Hindlimb muscle (tissue), 1 donor: Measurements from ENCODE around the gene CDK16. TPM values are rescaled to one million over a fixed set of nuclear protein-coding genes. Genes with fewer than 3 reads are reported as not detected.

Experiments
- DNase-seq: peaks from one replicate; pipeline ENCODE4 v3.0.0-alpha.2; 2013
- polyA plus RNA-seq: library from polyadenylated mRNA; unstranded; fragments of 120-200 nt; gene quantifications from one replicate; pipeline ENCODE4 v1.2.1, GENCODE V29; 2013; ENCODE audit not compliant: insufficient read length

CDK16 gene
- polyA plus RNA-seq, 1 donor, result 122 TPM

DNA sequence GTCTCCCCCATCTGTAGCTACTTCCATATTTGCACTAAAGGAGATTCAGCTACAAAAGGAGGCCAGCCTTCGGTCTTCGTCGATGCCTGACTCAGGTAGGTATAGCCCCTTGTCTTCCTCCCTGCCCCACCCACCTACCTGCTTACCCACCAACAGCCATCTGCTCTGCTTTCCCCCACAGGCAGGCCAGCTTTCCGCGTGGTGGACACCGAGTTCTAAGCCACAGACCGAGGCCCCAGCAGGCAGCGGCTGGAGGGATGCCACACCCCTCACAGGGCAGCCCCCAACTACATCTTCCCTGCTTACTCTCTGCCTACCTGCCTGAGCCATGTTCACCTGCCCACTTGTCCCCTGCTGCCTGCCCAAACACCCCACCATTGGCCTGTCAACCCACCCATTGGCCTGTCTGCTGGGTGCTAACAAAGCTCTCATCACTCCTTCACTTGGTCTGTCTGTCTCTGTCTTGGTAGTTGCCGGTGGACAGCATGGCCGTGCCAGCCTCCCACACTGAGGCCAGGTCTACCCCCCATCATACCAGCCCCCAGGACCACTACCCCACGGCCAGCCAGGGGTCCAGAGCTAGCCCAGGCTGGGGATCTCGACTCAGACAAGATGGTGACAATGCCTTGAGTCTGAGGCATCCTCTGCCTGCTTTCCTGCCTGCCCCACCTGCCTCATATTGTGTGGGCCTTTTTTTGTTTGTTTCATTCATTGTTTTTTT, 10.2 kb downstream of the CDK16 start:
- DNase-seq, result no peak

DNA sequence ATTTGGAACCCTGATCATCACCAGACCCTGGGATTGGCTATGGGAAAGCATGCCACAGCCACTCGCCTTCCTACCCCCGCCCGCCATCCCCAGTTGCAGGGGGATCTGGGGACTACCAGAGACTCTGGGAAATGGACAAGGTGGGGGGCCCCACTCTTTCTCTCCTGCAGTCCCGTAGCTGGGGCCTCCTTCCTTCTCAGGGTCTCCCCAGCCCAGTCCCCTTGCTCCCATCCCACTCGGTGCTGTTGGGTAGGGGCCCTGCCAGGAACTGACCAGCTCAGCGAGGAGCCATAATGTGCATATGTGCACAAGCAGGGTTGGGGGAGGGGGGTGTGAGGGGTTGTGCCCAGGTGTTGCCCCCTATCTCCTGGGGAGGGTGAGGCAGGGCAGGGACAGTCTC, 10.9 kb downstream of the CDK16 start:
- DNase-seq, result no peak

DNA sequence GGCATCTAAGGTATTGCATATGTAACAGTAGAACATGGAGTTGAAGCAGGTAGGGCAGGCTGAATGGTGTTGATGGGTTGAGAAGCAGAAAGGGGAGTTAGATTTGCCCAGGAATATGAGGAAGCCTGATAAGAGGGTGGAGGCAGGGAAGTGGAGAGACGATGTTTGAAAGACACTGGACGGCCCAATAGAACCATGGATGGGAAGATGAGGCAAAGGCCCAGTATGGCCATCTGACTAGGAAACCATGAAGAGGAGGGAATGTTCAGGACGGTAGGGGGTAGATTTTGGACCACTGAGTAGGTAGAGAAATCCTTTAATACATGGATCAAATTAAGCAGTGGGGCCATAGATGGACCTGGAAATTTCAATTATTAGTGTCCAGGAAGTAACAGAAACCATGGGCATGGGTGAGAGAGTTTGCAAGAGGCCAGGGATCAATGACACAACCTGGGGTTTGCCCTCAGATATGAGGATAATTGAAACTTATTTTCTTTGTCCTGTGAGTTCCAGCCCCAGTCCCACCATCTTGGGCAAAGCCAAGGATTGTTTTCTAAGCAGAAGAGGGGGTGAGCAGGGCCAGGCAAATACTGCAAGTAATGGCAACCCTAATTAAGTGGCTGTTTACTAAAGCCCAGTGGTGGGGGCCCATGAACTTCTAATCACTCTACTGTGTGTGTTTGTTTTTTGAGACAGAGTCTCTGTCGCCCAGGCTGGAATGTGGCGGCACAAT, 11.8 kb downstream of the CDK16 start:
- no peak for DNase-seq

DNA sequence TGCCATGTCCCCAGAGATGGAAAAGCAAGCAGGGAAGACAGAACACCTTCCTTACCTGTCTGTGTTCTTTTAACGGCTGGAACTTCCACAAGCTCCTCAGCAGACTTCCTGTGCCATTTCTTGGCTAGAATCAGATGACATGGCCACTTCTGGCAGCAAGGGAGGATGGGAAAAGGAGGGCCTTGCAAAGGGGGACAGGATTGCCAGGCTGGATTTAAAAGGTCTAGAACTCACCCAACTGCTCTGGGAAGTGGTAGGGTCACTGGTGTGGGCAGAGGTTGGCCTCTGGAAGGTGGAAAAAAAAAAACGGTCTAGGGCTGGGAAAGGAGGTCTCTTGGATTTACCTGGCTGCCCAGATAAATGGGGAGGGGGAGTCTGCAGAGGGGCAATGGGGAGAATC, 12.7 kb downstream of the CDK16 start:
- DNase-seq, result no peak

DNA sequence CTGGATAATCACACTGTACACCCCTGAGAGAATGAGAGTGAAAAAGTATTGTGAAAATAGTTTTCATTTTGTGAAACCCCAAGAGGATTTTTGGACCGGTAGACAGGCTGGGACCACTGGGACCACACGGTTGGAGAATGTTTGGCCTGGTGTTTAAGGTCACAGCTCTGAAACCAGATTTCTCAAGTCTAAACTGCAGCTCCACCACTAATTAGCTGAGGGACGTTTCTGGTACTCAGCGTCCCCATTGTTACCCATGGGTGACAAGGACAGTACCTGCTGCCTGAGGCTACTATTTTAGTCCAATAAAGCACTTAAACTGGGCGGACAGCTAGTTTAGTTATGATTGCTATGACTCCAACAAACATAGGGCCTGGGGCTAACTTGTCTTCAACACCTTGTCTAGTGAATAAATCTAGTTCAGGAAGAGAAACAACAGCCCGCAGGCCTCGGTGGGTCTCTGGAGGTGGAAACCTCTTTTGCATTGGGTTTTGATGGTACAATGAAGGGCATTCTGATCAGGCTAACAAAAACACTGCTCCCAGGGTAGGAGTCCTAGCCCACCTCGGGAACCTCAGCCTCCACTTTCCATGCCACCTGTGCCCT, 13.8 kb downstream of the CDK16 start:
- DNase-seq, result no peak

DNA sequence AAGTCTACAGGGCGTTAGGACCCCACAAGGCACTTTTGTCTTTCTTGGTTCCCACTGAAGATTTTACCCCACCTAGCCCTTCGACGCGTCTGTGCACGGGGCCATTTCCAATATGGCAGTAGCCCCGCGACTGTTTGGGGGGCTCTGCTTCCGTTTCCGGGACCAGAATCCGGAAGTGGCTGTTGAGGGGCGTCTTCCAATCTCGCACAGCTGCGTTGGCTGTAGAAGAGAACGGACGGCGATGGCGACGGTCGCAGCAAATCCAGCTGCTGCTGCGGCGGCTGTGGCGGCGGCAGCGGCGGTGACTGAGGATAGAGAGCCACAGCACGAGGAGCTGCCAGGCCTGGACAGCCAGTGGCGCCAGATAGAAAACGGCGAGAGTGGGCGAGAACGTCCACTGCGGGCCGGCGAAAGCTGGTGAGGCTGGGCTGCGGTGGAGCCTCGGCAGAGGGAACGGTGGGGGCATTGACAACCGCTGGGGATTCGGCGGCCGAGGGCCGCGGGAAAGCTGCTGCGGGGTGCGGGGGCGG, 14.4 kb downstream of the CDK16 start, which contains the start of gene USP11:
TSS of gene USP11 (plus strand) at position 207 of the 530 bp plus-strand sequence. CDS start at position 242, 35 bp downstream.
- peak; percentile 67 for DNase-seq

DNA sequence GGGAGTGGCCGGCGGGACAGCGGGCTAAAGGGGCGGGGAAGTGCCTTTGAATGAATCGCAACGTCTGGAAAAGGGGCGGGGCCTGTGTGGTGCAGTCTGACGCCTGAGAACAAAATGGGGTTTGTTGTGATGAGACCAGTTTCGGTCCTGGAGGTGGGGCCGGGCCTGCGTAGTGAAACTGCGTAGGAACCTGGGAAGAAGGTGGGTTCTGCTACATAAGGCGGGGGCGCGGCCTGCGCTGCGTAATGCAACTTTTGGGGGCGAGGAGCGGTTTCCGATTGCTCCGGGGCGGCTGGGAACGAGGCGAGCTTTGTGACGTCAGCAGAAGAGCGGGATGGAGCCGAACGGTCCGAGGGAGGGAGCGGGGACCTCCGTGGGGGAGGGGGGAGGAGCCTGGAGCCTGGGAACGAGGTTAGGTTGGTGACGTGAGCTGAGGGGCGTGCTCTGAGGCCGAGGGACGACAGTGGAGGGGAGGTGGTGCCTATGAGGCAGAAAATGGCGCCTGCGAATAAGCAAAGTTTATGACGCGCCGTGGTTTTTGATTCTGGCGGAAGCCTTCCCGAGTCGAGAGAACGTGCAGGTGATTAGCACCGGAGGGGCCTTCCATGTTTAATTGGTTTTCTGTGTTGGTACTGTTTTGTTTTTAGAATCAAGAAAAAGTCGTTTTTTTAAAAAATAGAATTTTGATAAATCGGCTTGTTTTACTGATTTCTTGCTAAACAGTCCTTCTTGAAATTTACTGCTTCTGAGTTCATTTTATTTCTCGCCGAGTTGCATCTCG, 15.0 kb downstream of the CDK16 start:
- DNase-seq, result peak; percentile 92

DNA sequence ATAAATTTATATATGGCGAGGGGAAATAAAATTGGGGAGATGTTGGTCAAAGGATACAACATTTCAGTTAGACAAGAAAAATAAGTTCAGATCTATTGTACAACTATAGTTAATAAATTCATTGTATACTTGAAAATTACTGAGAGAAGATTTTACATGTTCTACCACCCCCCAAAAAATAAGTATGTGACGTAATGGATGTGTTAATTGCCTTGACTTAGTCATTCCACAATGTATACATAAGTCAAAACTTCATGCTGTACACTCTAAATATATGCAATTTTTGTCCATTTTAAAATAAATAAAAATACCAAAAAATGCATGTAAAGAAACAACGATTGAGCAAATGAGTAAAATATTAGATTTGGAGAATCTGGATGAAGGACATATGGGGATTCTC, 16.1 kb downstream of the CDK16 start:
- no peak for DNase-seq

DNA sequence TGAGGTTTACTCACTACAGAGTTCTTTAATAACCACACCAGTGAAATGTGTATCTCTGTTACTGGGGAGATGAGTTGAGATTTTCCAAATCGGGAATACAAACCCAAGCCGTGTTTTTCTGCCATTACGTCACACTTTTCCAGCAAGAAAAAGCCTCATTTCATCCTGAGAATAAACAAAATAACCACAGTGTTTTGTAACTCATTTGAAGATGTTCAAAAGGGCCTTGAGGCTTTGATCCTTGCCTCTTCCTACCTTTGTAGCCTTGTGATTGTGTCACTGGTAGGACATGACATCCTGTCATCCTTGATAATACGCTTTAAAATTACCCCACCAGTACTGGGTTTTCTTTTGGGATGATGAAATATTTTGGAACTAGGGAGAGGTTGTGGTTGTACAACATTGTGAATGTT, 17.2 kb downstream of the CDK16 start:
- DNase-seq, result no peak

DNA sequence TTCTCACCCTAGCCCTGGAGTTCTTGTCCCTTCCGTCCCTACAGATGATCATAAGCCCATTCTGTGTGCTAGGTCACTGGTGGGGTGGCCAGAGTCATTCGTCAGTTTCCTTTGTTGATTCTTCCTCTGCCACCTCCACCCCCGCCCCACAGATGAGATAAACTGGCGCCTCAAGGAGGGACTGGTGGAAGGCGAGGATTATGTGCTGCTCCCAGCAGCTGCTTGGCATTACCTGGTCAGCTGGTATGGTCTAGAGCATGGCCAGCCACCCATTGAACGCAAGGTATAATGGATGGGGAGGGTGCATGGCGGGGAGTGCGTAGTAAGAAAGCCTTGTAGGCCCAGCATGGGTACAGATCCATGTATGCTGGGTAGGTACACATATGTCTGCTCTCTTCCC, 20.7 kb downstream of the CDK16 start:
- no peak for DNase-seq

DNA sequence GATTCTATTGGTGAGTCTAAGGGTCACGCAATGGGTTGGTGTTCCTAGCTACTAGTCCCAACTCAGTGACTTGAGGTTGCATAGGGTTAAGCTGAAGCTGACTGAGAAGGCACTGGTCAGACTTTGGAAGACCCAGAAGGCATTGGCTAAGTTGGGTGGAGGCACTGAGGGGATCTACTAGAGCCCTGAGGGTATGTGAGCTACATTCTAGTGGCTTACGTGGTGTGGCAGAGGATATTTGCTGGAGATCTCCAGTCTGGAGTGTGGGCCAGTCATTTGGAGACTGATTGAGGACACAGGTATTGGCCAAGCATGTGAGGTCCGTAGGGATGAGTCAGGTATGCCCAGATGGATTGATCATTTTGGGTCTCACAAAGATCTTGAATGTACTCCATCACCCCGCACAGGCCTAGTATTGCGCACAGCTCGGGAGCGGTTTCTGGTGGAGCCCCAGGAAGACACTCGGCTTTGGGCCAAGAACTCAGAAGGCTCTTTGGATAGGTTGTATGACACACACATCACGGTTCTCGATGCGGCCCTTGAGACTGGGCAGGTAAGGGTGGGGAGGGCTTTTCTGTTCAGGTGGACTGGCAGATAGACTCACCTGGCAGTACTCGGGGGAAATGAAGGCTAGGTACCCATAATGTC, 21.5 kb downstream of the CDK16 start:
- DNase-seq, result no peak

DNA sequence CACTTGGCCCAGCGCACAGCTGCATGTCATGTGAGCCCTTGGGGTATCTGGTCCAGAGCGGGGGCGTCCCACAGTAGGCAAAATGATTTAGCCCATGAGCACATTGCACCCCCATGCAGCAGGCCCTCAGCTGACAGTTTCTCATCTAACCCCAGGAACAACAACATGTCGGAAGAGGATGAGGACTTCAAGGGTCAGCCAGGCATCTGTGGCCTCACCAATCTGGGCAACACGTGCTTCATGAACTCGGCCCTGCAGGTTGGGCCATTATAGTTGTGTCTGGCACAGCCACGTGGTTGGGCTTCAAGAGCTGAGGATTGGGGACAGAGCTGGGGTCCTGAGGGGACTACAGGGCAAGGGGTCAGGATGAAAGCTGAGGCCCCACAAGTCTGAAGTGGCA, 22.1 kb downstream of the CDK16 start:
- no peak for DNase-seq

DNA sequence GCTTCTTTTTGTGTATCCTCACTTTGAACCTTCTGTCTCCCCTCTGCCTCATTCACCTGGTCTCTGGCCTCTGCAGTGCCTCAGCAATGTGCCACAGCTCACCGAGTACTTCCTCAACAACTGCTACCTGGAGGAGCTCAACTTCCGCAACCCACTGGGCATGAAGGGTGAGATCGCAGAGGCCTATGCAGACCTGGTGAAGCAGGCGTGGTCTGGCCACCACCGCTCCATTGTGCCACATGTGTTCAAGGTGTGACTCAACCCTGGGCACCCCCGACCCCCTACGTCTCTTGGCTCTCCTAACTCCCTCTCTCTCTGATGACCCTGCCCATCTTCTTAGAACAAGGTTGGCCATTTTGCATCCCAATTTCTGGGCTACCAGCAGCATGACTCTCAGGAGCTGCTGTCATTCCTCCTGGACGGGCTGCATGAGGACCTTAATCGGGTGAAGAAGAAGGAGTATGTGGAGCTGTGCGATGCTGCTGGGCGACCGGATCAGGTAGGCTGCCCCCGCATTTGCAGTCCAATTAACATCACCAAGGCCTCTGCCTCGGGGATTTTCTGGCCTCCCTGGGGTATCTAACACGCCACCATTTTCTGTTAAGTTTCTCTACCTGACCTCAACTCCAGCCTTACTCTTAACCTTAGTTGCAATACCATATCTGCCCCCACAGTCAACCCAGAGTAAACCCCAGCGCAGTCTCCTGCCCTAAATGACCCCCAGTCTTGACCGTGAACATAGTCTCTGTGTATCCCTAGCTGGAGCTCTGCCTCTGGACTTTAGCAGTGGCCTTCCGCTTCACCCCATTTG, 22.9 kb downstream of the CDK16 start:
- DNase-seq, result no peak

DNA sequence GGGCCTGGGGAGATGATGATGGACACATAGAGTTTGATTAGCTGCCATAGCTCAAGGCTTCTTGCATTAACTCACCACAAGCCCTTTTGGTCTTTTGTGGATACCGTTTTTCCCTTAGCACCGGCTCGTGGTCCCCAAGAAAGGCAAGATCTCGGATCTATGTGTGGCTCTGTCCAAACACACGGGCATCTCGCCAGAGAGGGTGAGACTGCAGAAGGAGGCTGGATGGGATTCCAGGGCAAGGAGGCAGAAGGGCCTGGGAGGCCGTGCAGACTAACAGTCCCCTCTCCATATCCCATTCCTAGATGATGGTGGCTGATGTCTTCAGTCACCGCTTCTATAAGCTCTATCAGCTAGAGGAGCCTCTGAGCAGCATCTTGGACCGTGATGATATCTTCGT, 23.8 kb downstream of the CDK16 start:
- DNase-seq, result no peak

DNA sequence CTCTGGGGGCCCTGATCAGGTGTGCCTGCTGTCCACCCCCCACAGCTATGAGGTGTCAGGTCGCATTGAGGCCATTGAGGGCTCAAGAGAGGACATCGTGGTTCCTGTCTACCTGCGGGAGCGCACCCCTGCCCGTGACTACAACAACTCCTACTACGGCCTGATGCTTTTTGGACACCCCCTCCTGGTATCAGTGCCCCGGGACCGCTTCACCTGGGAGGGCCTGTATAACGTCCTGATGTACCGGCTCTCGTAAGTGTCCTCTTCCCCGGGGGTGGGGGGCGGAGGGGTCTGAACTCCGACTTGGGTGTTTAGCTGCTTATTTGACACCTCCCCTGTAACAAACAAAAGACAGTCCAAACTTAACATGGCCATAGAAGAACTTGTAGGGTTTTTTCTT, 24.9 kb downstream of the CDK16 start:
- no peak for DNase-seq

DNA sequence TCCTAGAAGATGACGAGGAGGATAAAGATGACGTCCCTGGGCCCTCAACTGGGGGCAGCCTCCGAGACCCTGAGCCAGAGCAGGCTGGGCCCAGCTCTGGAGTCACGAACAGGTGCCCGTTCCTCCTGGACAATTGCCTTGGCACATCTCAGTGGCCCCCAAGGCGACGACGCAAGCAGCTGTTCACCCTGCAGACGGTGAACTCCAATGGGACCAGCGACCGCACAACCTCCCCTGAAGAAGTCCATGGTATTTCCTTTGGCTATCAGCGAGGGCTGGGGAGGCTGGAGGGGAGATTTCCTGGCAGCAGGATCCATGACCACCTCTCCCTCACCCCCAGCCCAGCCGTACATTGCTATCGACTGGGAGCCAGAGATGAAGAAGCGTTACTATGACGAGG, 26.2 kb downstream of the CDK16 start:
- DNase-seq, result no peak

DNA sequence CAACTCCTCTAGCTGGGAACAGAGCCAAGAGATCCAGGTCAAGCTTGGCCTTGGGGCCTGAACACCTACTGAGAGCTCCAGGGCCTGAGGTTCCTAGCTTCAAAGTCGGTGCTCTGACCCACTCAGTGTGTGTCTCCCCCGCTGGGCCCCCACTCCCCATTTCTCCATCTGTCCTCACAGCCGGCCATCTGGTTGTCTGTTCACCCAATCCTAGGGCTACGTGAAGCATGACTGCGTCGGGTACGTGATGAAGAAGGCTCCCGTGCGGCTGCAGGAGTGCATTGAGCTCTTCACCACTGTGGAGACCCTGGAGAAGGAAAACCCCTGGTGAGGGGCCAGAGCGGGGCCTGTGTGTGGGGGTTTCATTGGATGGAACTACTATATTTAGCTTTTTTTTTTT, 26.7 kb downstream of the CDK16 start:
- no peak for DNase-seq

DNA sequence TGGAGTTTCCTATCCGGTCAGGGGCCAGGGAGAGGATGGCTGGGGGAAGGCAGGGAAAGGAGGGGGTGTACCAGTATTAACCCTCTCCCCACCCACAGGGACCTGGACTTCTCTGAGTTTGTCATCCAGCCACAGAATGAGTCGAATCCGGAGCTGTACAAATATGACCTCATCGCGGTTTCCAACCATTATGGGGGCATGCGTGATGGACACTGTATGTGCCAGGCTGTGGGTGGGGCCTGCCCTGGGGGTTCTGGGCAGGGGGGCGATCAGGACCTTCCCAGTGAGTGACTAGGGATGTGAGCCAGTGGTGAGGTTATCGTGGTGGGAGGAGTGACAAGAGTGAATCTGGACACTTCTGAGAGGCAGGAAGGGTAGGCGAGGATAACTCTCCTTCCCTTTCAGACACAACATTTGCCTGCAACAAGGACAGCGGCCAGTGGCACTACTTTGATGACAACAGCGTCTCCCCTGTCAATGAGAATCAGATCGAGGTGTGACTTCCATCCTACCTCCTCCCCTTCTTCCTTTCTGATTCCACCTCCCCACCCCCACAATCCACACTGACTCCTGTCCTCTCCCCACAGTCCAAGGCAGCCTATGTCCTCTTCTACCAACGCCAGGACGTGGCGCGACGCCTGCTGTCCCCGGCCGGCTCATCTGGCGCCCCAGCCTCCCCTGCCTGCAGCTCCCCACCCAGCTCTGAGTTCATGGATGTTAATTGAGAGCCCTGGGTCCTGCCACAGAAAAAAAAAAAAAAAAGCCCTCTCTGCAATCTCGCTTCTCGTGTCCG, 28.9 kb downstream of the CDK16 start:
- no peak for DNase-seq

DNA sequence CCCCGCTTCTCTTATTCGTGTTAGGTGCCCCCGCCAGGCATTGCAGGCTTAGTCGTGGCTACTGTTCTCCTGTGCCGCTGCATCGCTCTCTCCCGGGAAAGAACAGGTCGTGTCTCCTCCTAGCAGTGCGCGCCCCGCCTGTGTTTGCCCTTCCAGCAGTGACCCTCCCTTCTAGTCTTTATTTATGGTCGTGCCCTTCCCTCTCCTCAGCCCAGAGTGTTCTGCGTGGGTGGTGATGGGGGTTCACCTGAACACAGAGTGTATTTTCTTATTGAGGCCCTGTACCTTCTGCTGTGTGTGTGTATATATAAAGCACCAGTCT, 29.5 kb downstream of the CDK16 start:
- DNase-seq, result no peak

DNA sequence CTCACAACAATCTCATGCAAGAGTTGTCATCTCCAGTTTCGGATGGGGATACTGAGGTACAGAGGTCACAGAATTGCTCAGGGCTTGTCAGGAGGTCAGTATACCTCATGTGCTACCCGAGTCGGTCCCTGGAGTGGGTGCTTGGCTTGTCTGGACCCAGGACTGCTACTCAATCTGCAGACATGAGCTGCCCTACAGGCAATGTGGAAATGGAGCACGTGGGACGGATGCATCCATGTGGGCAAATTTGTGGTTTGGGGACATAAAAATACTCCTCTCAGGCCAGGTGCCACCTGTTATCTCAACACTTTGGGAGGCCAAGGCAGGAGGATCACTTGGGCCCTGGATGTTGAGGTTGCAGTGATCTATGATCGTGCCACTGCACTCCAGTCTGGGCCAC, 30.1 kb downstream of the CDK16 start:
- DNase-seq, result no peak

DNA sequence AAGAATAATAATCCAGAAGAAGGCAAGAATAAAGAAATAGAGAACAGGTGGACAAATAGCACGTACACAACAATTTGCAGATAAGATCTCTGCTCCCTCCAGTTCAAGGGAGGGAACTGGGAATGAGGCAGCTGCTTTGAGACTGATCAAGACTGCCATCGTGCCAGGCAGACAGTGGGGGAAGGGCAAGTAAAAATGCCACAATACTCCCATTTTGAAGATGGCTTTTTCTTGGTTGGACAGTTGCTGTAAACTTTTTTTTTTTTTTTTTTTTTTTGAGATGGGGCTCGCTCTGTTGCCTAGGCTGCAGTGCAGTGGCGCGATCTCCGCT, 31.5 kb downstream of the CDK16 start:
- DNase-seq, result no peak
